Skin of body (tissue), 2 donors: Measurements from ENCODE around the gene TBC1D17. TPM values are rescaled to one million over a fixed set of nuclear protein-coding genes. Genes with fewer than 3 reads are reported as not detected.

ENCODE experiments used
- DNase-seq: peaks from one replicate; lab custom pipeline; 2025; lab: John Stamatoyannopoulos, UW
- total RNA-seq: library from RNA; depleted of rRNA; stranded (reverse); fragments of >200 nt; gene quantifications from one replicate; pipeline ENCODE4 v1.2.3, GENCODE V29; 2014

TBC1D17 gene
- total RNA-seq, 1 donor from 2014 or later = 12.9 TPM

DNA sequence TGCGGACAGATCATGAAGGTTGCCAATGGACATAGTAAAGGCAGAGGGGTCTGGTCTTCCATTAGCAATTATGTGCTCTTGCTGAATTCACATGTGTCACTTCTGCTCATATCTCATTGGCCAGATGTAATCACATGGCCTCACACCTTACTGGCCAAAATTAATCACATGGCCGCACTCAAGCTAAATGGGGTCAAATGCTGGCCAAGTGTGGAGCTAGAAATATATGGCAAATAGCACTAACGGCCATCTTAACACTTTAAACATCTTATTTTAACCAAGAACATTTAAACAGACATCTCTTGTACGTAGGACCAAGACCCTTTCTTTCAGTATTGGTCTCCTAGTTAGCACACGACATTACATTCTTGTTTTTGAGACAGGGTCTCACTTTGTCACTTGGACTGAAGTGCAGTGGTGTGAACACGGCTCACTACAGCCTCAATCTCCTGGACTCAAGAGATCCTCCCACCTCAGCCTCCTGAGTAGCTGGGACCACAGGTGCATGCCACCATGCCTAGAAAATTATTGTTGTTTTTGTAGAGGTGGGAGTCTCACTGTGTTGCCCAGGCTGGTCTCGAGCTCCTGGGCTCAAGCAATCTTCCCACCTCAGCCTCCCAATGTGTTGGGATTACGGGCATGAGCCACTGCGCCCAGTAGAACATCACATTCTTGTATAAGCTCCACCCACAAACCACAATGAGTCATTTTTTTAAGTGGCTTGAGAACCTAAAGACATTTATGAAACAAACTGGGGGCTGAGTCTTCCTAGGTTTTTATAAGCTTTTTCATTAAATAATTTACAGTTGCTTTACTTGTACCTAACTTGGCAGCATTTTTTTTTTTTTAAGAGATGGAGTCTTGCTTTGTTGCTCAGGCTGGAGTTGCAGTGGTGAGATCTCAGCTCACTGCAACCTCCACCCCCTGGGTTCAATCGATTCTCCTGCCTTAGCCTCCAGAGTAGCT is 29.5 kb upstream of the TBC1D17 start:
- DNase-seq = no peak

DNA sequence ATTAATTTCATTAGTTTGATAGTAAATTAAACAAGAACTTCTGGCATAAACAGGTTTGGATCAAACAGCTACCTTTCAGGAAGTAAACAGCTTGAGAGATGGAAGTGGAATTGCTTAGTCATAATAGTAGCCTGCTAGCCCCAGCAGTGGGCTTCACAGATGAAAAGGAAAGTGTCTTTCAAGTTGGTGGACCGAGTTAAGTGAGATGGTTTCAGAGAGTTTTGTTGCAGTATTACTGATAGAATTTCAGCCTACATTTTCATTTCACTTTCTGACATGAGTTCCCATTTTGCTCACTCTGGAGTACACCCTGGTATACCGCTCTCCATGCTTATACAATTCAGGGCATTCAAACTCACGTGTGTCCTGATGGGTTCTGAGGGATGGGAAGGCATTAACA is 28.6 kb upstream of the TBC1D17 start:
- no peak for DNase-seq

- no peak for DNase-seq
Measured at GRCh38 chr19:49849433-49850220, 27.9 kb upstream of the TBC1D17 start.

GRCh38 chr19:49850221-49850486 is 27.3 kb upstream of the TBC1D17 start:
- no peak for DNase-seq

GRCh38 chr19:49850487-49851342 is 26.8 kb upstream of the TBC1D17 start, which contains the start of gene PTOV1:
Gene PTOV1, plus strand, starts transcription at chr19:49851159.
- DNase-seq = peak; percentile 84

GRCh38 chr19:49851456-49852259 is 25.8 kb upstream of the TBC1D17 start:
- peak; percentile 36 for DNase-seq

GRCh38 chr19:49852631-49853126 is 24.8 kb upstream of the TBC1D17 start:
- no peak for DNase-seq

GRCh38 chr19:49853852-49854377 is 23.6 kb upstream of the TBC1D17 start:
- no peak for DNase-seq

GRCh38 chr19:49854378-49855263 is 22.9 kb upstream of the TBC1D17 start:
- no peak for DNase-seq

GRCh38 chr19:49855277-49855675 is 22.2 kb upstream of the TBC1D17 start:
- no peak for DNase-seq

DNA sequence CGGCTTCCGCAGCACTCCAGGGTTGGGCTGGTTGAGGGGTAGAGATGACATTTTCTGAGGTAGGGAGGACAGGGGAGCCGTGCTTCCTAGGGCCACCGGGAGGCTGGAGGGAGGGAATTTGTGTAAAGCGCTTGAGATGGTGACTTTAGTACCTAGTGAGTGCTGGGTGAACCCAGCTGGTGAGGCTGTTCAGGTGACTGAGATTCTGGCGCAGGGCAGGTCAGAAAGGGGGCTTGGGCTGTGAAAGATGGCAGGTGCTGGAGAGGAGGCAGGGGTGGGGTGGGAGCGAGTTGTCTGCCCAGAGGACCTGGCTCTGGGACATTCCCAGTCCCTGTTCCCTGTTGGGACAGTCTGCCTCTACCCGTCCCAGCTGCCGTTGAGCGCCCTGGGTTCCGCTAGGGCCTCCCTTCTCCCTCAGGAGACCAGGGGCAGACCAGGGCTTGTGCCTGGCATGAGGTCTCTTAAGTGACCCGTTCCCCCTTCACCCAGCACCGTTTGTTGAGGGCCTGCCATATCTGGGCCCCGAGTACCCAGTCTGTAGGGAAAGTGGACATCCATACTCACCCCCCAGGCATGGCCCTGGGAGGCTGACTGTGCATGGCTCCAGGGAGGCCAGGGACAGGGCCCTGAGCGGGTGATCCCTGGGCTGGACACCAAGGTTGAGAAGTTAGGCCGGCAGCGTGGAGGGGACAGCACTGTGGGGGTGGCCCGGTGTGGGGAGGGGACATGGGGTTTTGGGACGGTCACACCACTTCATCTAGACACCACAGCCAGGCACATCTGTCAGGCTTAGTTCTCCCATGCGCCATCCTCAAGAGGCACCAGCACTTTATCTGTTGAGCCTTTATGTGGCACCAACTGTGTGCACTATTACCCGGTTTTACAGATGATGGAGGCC is 21.6 kb upstream of the TBC1D17 start:
- DNase-seq = no peak

GRCh38 chr19:49856574-49857021 is 20.9 kb upstream of the TBC1D17 start:
- DNase-seq = no peak

DNA sequence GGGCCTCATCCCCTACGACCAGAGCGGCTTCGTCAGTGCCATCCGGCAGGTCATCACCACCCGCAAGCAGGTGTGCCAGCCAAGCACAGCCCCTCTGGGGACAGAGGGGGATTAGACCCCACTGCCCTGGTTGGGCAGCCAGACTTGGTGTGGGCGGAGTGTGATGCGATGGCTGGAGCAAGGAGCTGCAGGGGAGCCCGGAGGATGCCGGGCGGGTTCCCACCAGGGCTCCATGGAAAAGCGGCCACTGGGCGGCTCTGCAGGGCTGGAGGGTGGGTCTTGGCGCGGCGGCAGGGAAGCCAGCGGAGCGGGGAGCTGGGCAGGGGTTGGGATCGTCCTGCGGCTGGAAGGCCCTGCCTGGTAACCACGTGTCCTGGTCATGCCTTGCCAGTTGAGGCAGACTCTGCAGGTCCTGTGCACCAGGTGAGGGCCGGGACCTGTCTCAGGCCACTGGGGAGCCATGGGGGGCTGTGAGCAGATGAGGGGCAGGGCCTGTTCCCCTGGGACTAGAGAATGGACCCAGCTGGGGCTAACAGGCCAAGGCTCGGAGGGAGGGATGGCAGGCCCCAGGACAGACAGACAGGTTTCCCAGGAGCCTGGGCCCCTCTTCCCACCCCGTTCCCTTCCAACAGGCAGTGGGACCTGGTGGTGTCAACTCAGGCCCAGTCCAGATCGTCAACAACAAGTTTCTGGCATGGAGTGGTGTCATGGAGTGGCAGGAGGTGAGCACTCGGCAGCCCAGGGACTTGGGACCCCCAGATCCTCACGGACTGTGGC is 20.3 kb upstream of the TBC1D17 start:
- no peak for DNase-seq

DNA sequence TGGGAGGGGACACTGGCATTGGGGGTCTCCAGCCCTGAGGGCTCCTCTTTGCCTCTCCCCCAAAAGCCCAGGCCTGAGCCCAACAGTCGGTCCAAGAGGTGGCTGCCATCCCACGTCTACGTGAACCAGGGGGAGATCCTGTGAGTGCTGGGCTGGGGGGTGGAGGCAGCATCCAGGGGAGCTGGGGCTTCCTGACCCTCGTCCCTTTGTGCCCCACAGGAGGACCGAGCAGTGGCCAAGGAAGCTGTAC is 19.7 kb upstream of the TBC1D17 start:
- DNase-seq = no peak

GRCh38 chr19:49858088-49858985 is 19.2 kb upstream of the TBC1D17 start:
- DNase-seq = no peak

GRCh38 chr19:49859682-49860335 is 17.7 kb upstream of the TBC1D17 start:
- DNase-seq = no peak
